PC-9 (cell line): ENCODE measurements around the gene ACER1. TPM values are rescaled to one million over a fixed set of nuclear protein-coding genes. Genes with fewer than 3 reads are reported as not detected.

Source experiments
- BruUV-seq: library from RNA; stranded (reverse); fragments of 400-500 nt; replicated peaks from 2 replicates; lab custom pipeline; 2021; lab: Mats Ljungman, UMichigan
- CTCF ChIA-PET: fragments of 300-600 bp; sonication (Branson Sonifier 250); formaldehyde crosslinking; loops from one replicate; lab custom pipeline; 2022; ENCODE audit warnings: antibody characterized with exemption; lab: Charles Lee
- POLR2A ChIA-PET: fragments of 300-600 bp; sonication (Branson Sonifier 250); formaldehyde crosslinking; loops from one replicate; lab custom pipeline; 2022; ENCODE audit warnings: antibody characterized with exemption; ENCODE audit not compliant: unreplicated experiment; lab: Charles Lee
- DNase-seq, 2 experiments: peaks; one replicate each; pipeline versions ENCODE4 v3.0.0 to v3.0.0-alpha.2; 2015 to 2022; ENCODE audit warnings: mixed read lengths in 1 of 2
- H2AFZ ChIP-seq: fragments of 200-600 bp; sonication (generic); 2 replicates; pipeline ENCODE4 v1.8.1; 2017; ENCODE audit warnings: antibody characterized with exemption
- H3F3A ChIP-seq: fragments of 200-600 bp; sonication (generic); 2 replicates; pipeline ENCODE4 v1.8.1; 2017; ENCODE audit warnings: antibody characterized with exemption, mild to moderate bottlenecking, low read depth; ENCODE audit not compliant: insufficient read depth
- H3K27ac ChIP-seq: fragments of 200-600 bp; sonication (generic); 2 replicates; pipeline ENCODE4 v1.6.1; 2016; ENCODE audit warnings: mixed run types
- H3K27me3 ChIP-seq: fragments of 200-600 bp; sonication (generic); 2 replicates; pipeline ENCODE4 v1.6.1; 2016; ENCODE audit warnings: low read depth, mixed run types; ENCODE audit not compliant: insufficient read depth
- H3K36me3 ChIP-seq: fragments of 200-600 bp; sonication (generic); 2 replicates; pipeline ENCODE4 v1.6.1; 2016; ENCODE audit warnings: low read depth, mixed run types
- H3K4me1 ChIP-seq: fragments of 200-600 bp; sonication (generic); replicated peaks from 2 replicates; pipeline ENCODE4 v1.6.1; 2016; ENCODE audit warnings: mixed run types; ENCODE audit not compliant: insufficient read depth
- H3K4me2 ChIP-seq: fragments of 200-600 bp; sonication (generic); 2 replicates; pipeline ENCODE4 v1.6.1; 2017; ENCODE audit warnings: mixed run types
- H3K4me3 ChIP-seq: fragments of 200-600 bp; sonication (generic); 2 replicates; pipeline ENCODE4 v1.6.1; 2016; ENCODE audit warnings: mixed run types
- H3K79me2 ChIP-seq: fragments of 200-600 bp; sonication (generic); 2 replicates; pipeline ENCODE4 v1.6.1; 2017; ENCODE audit warnings: low read depth, mixed run types
- H3K9me2 ChIP-seq: fragments of 200-600 bp; sonication (generic); 2 replicates; pipeline ENCODE4 v1.8.1; 2017; ENCODE audit warnings: mild to moderate bottlenecking; ENCODE audit not compliant: insufficient read depth
- H3K9me3 ChIP-seq: fragments of 200-600 bp; sonication (generic); 2 replicates; pipeline ENCODE4 v1.8.1; 2016; ENCODE audit warnings: low read depth; ENCODE audit not compliant: insufficient read depth
- H4K20me1 ChIP-seq: fragments of 200-600 bp; sonication (generic); 2 replicates; pipeline ENCODE4 v1.8.1; 2017; ENCODE audit not compliant: insufficient read depth
- CTCF ChIP-seq: fragments of 200-600 bp; sonication (generic); conservative IDR thresholded peaks from 2 replicates; pipeline ENCODE4 v1.6.1; 2017; ENCODE audit warnings: mixed run types, antibody characterized with exemption, mild to moderate bottlenecking, moderate library complexity
- EZH2 ChIP-seq: fragments of 200-600 bp; sonication (generic); IDR thresholded peaks from 2 replicates; pipeline ENCODE4 v1.8.0; 2017; ENCODE audit warnings: antibody characterized with exemption, low read depth
- intact Hi-C: fragments of 100-400 bp; cut with micrococcal nuclease; formaldehyde crosslinking; loops from one replicate; pipeline ENCODE4 v1.10.0; 2022; ENCODE audit not compliant: unreplicated experiment
- total RNA-seq: library from RNA; stranded (reverse); gene quantifications from 2 replicates; pipeline ENCODE4 v1.2.3, GENCODE V29; 2021

Gene ACER1
- total RNA-seq, 1 experiment from 2014 or later = not detected

- Histone ChIP-seq H3K27ac (no peak overlapping the region), H3K4me1 (no peaks in the 10 kb centered on the region), H3K4me2 (no peak overlapping the region), H3K4me3 (no peak overlapping the region), H3K36me3 (no peaks in the 10 kb centered on the region), H4K20me1 (peaks cover 7% of the 10 kb centered on the region), H3K27me3 (no peaks in the 10 kb centered on the region), H2AFZ (no peak overlapping the region), H3K9me3 (no peaks in the 10 kb centered on the region), H3K9me2 (no peaks in the 10 kb centered on the region), H3K79me2 (peaks cover 40% of the 10 kb centered on the region), H3F3A (no peaks in the 10 kb centered on the region)
- TF ChIP-seq CTCF = no peak
- intact Hi-C loops = no loop called here
- DNase-seq = no peak
- ChIA-PET CTCF (no interaction called here), POLR2A (no interaction called here)
- no TSS peak for BruUV-seq
These were observed 58.7 kb downstream of the ACER1 start for GRCh38 chr19:6274756-6275155.

GRCh38 chr19:6273701-6274601 is 59.5 kb downstream of the ACER1 start:
- intact Hi-C loops = no loop called here
- Histone ChIP-seq H3K4me3 (no peak overlapping the region), H4K20me1 (peaks cover 7% of the 10 kb centered on the region), H3K27me3 (no peaks in the 10 kb centered on the region), H3F3A (no peaks in the 10 kb centered on the region), H3K79me2 (peaks cover 35% of the 10 kb centered on the region), H3K27ac (no peak overlapping the region), H3K4me1 (no peaks in the 10 kb centered on the region), H2AFZ (no peak overlapping the region), H3K36me3 (no peaks in the 10 kb centered on the region), H3K9me2 (no peaks in the 10 kb centered on the region), H3K4me2 (no peak overlapping the region), H3K9me3 (no peaks in the 10 kb centered on the region)
- TF ChIP-seq EZH2 = no peak
- TF ChIP-seq CTCF = no peak
- ChIA-PET CTCF (no interaction called here), POLR2A (no interaction called here)
- no peak for DNase-seq
- no TSS peak for BruUV-seq

GRCh38 chr19:6272913-6273600 is 60.4 kb downstream of the ACER1 start:
- BruUV-seq = no TSS peak
- TF ChIP-seq CTCF (no peak), EZH2 (no peak)
- no peaks in the 10 kb centered on the region for H3K9me2 ChIP-seq
- CTCF ChIA-PET = no interaction called here
- H3K9me3 ChIP-seq = no peaks in the 10 kb centered on the region
- H3K27ac ChIP-seq = no peak overlapping the region
- no peaks in the 10 kb centered on the region for H3K36me3 ChIP-seq
- H3K4me3 ChIP-seq = no peak overlapping the region
- no peak for DNase-seq
- no peaks in the 10 kb centered on the region for H3K4me1 ChIP-seq
- peaks cover 7% of the 10 kb centered on the region; the same call in 1 of the 2 replicates for H4K20me1 ChIP-seq
- no peak overlapping the region for H3K4me2 ChIP-seq
- POLR2A ChIA-PET = no interaction called here
- intact Hi-C loops = no loop called here
- no peaks in the 10 kb centered on the region for H3K27me3 ChIP-seq
- H3K79me2 ChIP-seq = peaks cover 26% of the 10 kb centered on the region
- no peaks in the 10 kb centered on the region for H3F3A ChIP-seq
- no peak overlapping the region for H2AFZ ChIP-seq
